MCF 10A (cell line): ENCODE measurements around the gene FGF21. TPM values are rescaled to one million over a fixed set of nuclear protein-coding genes. Genes with fewer than 3 reads are reported as not detected.

Experiments
- BruUV-seq: library from RNA; stranded (reverse); fragments of 400-500 nt; replicated peaks from 2 replicates; lab custom pipeline; 2021; lab: Mats Ljungman, UMichigan
- CTCF ChIA-PET: fragments of 300-600 bp; sonication (Branson Sonifier 250); formaldehyde crosslinking; extraction: SDS; loops from one replicate; lab custom pipeline; 2021; ENCODE audit warnings: antibody characterized with exemption, inconsistent platforms; lab: Yijun Ruan, JAX
- POLR2A ChIA-PET: fragments of 300-600, 350-650 bp; sonication (Branson Sonifier 250); formaldehyde crosslinking; extraction: SDS; loops from one replicate; lab custom pipeline; 2020; ENCODE audit warnings: antibody characterized with exemption, inconsistent platforms; lab: Yijun Ruan, JAX
- DNase-seq: peaks from one replicate; pipeline ENCODE4 v3.0.0-alpha.2; 2018; ENCODE audit not compliant: unreplicated experiment
- H3K27ac Mint-ChIP-seq: one replicate; pipeline ENCODE4 v1.8.0; 2022; ENCODE audit warnings: mild to moderate bottlenecking, low read depth, mixed read lengths; ENCODE audit not compliant: unreplicated experiment
- H3K27me3 Mint-ChIP-seq: one replicate; pipeline ENCODE4 v1.8.0; 2022; ENCODE audit warnings: mixed read lengths; ENCODE audit not compliant: insufficient read depth, unreplicated experiment
- H3K36me3 Mint-ChIP-seq: one replicate; pipeline ENCODE4 v1.8.0; 2022; ENCODE audit warnings: mild to moderate bottlenecking, moderate library complexity, mixed read lengths; ENCODE audit not compliant: insufficient read depth, unreplicated experiment
- H3K4me1 Mint-ChIP-seq: one replicate; pipeline ENCODE4 v1.8.0; 2022; ENCODE audit warnings: mixed read lengths; ENCODE audit not compliant: insufficient read depth, unreplicated experiment
- H3K4me3 Mint-ChIP-seq: one replicate; pipeline ENCODE4 v1.8.0; 2022; ENCODE audit warnings: mild to moderate bottlenecking, moderate library complexity, mixed read lengths; ENCODE audit not compliant: unreplicated experiment
- H3K9me3 Mint-ChIP-seq: one replicate; pipeline ENCODE4 v1.8.0; 2022; ENCODE audit warnings: mixed read lengths; ENCODE audit not compliant: unreplicated experiment
- CTCF ChIP-seq: fragments of 200-600 bp; IDR thresholded peaks from one replicate; pipeline ENCODE4 v1.8.0; 2022; ENCODE audit warnings: antibody characterized with exemption, mild to moderate bottlenecking; ENCODE audit not compliant: unreplicated experiment
- intact Hi-C: fragments of 100-400 bp; cut with micrococcal nuclease; formaldehyde crosslinking; loops from 2 replicates; pipeline ENCODE4 v1.14.1; 2022
- total RNA-seq: library from RNA; stranded (reverse); gene quantifications from 2 replicates; pipeline ENCODE4 v1.2.3, GENCODE V29; 2022

Gene FGF21
- total RNA-seq, 1 experiment from 2014 or later, result 0.93 TPM

DNA sequence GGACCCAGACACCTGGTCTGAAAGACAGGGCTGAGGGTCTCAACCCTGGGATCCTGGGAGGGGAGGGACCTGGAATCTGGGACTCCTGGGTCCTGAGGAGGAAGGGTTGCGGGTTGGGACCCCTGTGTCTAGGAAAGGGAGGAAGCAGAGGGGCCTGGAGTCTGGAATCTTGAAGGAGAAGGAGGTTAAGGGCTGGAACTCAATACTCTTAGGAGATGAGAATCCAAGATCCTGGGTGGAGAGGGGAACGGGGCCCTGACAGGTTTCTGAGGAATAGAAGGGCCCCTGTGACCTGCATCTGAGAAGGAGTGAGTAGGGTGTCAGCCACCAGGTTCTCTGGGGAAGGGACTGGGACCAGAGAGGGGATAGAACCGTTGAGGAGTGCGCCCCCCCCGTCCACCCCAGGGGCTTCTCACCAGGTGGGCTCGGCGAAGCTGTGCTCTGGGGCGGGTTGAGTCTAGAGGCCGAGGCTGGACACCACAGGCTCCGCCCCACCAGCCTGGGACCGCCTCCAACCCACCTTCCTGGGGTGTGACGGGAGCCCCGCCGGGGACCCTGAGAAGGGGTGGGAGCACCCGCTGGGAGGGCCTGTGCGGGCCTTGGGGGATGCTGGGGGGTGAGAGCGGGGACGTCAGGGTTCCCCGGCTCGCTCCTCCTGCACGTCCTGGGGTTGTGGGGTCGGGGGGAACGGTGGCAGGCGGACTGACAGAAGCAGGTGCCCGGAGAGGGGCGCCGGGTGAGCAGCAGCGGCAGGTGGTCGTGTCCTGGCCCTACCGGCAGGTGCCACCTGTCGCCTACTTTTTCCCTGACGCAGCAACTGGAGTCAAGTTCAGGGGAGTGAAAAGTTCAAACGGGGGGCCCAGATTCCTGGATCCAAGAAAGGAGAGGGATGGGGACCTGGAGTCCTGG, 35.8 kb upstream of the FGF21 start, which contains the start of gene MAMSTR:
MAMSTR (minus strand) TSS at position 463 of the 909 bp plus-strand sequence. CDS start 694 bp downstream, outside the sequence.
- H3K9me3 Mint-ChIP-seq, result no peaks in the 10 kb centered on the region
- H3K27ac Mint-ChIP-seq, result peak within 1 kb of the TSS; percentile 30
- H3K36me3 Mint-ChIP-seq, result no peaks in the 10 kb centered on the region
- POLR2A ChIA-PET, result no interaction called here
- TF ChIP-seq CTCF, result no peak
- BruUV-seq, result no TSS peak
- H3K4me3 Mint-ChIP-seq, result peak within 1 kb of the TSS; percentile 87
- peaks cover 12% of the 10 kb centered on the region for H3K4me1 Mint-ChIP-seq
- intact Hi-C loops, result no loop called here
- CTCF ChIA-PET, result no interaction called here
- no peaks in the 10 kb centered on the region for H3K27me3 Mint-ChIP-seq
- no peak for DNase-seq

- no peaks in the 10 kb centered on the region for H3K36me3 Mint-ChIP-seq
- POLR2A ChIA-PET, result interaction anchor here (0.6 to 1.2 kb wide), 8 partner anchors 8 to 1446 kb away, joined by 3 to 8 read pairs (median 4); partner anchors contain the start of genes CA11, FUT1, PPP1R15A and RPL18
These were observed 35.1 kb upstream of the FGF21 start for GRCh38 chr19:48720251-48720612.

GRCh38 chr19:48720613-48721296, 34.6 kb upstream of the FGF21 start:
- TF ChIP-seq CTCF, result no peak
- ChIA-PET POLR2A (interaction anchor here (0.6 to 1.2 kb wide), 9 partner anchors 8 to 1446 kb away, joined by 3 to 8 read pairs (median 3); partner anchors contain the start of genes CA11, FUT1, PPP1R15A and RPL18), CTCF (interaction anchor here (0.6 to 0.9 kb wide), 5 partner anchors 33 to 457 kb away, joined by 3 to 5 read pairs (median 4); no protein-coding TSS in a partner anchor)
- H3K4me3 Mint-ChIP-seq, result peak overlapping the region; percentile 87
- peak; percentile 100 for DNase-seq
- H3K4me1 Mint-ChIP-seq, result peaks cover 13% of the 10 kb centered on the region
- peaks cover 8% of the 10 kb centered on the region for H3K9me3 Mint-ChIP-seq
- peak overlapping the region; percentile 30 for H3K27ac Mint-ChIP-seq
- intact Hi-C loops, result no loop called here
- no peaks in the 10 kb centered on the region for H3K27me3 Mint-ChIP-seq
- no peaks in the 10 kb centered on the region for H3K36me3 Mint-ChIP-seq
- no TSS peak for BruUV-seq

More at GRCh38 chr19:48720251-48720612, 35.1 kb upstream of the FGF21 start:
- no peak for TF ChIP-seq CTCF
- CTCF ChIA-PET, result interaction anchor here (0.6 to 0.9 kb wide), 3 partner anchors 32 to 457 kb away, joined by 3 to 4 read pairs (median 4); no protein-coding TSS in a partner anchor
- DNase-seq, result no peak
- H3K4me1 Mint-ChIP-seq, result peaks cover 10% of the 10 kb centered on the region
- peaks cover 6% of the 10 kb centered on the region for H3K9me3 Mint-ChIP-seq
- intact Hi-C loops, result no loop called here
- H3K27ac Mint-ChIP-seq, result peak overlapping the region; percentile 30
- no peaks in the 10 kb centered on the region for H3K27me3 Mint-ChIP-seq
- peak overlapping the region; percentile 87 for H3K4me3 Mint-ChIP-seq
- BruUV-seq, result no TSS peak
